Central memory CD4-positive, alpha-beta T cell (primary cell): ENCODE measurements around the gene F2RL1.
"Not testable (repeated sequence)": the region's sequence is repeated elsewhere in the genome, so short reads cannot be mapped to it uniquely, and the experiment has no call there.

Experiments
- DNase-seq: peaks from one replicate; pipeline ENCODE4 v3.0.0; 2022

Gene F2RL1

DNA sequence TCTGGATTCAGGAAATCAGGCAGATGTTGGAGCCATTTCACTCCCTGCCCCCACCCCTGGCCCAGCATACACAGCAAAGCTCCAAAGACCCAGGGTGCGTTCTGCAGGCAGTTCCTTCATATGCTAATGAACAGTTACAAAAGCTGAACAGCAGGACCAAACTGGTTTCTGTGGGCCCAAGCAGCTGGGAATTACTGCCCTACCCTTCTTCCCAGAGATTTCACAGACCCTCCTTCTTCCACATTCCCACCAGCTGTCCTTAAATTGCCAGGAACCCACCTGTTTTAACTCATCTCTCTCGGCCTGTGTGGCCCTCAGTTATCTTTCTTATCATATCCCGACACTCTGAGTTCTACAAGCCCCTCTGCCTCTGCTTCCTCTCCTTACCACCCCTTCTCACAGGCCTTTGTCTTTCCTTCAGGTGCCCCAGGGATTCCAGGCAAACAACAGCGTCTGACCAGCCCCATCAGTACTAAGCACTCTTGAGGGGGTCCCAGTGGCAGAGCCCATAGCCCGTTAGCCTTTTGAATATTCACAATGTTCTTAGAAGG lies 10.6 kb upstream of the F2RL1 start:
- no peak for DNase-seq

DNA sequence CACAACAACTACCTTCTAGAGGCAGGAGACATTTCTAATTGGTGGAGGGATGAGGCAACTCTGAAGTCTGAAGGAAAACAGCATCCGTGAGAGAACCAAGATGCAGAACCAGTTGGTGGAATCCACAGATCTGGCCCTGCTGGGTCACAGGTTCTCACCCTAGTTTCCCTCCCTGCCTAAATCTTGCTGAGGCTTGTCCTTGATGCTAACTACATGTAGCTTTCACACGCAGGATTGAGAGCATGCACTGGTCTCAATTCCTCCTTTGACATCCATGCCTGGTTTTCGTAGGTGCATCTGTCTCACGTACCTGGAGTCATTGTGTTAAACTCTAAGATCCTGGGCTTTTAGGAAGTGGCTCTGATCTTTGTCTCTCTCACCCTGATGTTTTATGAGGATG lies 9.7 kb upstream of the F2RL1 start:
- DNase-seq, result no peak

GRCh38 chr5:76810236-76810635 lies 8.6 kb upstream of the F2RL1 start:
- DNase-seq, result no peak

DNA sequence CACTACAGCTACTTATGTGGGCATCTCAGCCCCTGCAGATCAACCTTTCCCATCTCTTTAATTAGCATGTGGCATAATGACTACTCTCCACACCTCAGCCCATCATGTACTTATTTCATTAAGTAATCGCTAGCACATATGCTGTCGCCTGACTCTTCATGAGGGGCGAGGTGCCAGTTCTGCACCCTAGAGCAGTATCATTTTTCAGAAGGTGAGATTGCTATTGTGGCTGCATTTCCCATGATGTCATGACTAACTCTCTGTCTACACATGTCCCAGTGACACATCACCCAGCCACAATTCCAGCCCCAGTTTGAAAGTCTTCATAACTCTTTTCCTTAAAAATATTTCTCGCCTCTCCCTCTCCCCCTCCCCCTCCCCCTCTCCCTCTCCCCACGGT lies 7.6 kb upstream of the F2RL1 start:
- DNase-seq, result no peak

GRCh38 chr5:76812209-76812608 lies 6.6 kb upstream of the F2RL1 start:
- DNase-seq, result not testable (repeated sequence)

DNA sequence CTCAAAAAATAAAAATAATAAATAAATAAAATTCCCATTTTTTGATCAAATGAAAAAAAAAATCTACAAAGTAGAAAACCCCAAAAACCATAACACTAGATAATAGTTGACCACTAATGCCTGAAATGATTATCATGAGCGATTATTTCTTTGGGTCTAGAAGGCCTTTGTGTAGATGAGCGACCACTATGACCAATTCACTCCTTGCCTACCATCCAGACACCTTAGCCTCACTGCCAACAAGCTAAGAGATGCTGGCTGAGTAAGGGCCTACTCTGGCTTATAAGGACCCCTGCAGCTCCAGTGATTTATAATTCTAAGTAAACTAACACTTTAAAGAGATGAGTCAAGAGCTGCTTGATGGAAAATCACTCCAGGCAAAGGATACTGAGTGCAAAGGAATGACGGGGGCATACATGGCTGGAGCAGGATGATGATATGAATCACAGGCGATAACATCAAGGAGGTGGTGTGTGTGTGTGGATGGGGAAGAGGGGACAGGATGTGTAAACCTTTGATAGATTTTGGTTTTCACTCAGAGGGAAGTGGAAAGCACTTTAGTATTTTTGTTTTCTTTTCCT lies 4.8 kb upstream of the F2RL1 start:
- no peak for DNase-seq

- no peak for DNase-seq
These were observed 2.6 kb upstream of the F2RL1 start for GRCh38 chr5:76816110-76816831.

GRCh38 chr5:76819851-76820525 lies 1.2 kb downstream of the F2RL1 start:
- DNase-seq, result no peak

- no peak for DNase-seq
These were observed 1.7 kb downstream of the F2RL1 start for GRCh38 chr5:76820526-76820890.

- DNase-seq, result no peak
These were observed 2.3 kb downstream of the F2RL1 start for GRCh38 chr5:76821136-76821535.

GRCh38 chr5:76822105-76822731 lies 3.4 kb downstream of the F2RL1 start:
- not testable (repeated sequence) for DNase-seq

- DNase-seq, result not testable (repeated sequence)
These were observed 7.6 kb downstream of the F2RL1 start for GRCh38 chr5:76826416-76826815.

DNA sequence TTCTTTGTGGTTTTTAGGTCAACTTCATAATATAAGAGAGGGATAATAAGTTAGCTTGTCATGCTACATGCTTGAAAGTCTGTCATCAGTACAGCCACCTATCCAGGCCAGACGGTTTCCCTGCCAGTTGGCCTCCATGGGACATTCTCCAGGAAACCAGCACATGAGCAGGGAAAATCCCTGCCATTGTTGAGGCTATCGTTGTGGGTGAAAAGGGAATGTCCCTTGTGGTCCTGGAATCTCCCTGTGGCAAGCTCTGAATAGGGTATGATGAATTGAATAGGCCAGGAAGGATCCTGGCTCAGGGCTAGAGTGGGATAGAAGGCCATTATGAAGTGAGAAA lies 12.3 kb downstream of the F2RL1 start:
- no peak for DNase-seq

DNA sequence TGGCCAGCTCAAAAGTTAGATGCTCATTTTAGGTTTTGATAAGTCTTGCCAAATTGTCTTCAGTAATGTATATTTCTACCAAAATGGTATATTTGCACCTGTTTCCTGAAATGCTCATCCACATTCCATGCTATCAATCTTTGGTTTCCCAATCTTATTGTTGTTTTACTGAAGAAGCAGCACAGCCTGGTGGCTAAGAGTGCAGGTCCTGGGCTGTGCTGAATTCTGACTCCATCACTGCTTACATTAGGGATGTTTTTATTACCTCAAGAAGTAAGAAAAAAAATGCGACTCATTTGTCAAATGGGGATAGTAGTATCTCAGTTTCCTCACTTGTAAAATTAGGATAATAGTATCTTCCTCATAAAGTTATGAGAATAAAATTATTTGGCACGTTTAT lies 17.4 kb downstream of the F2RL1 start:
- no peak for DNase-seq

GRCh38 chr5:76836585-76836984 lies 17.8 kb downstream of the F2RL1 start:
- no peak for DNase-seq

DNA sequence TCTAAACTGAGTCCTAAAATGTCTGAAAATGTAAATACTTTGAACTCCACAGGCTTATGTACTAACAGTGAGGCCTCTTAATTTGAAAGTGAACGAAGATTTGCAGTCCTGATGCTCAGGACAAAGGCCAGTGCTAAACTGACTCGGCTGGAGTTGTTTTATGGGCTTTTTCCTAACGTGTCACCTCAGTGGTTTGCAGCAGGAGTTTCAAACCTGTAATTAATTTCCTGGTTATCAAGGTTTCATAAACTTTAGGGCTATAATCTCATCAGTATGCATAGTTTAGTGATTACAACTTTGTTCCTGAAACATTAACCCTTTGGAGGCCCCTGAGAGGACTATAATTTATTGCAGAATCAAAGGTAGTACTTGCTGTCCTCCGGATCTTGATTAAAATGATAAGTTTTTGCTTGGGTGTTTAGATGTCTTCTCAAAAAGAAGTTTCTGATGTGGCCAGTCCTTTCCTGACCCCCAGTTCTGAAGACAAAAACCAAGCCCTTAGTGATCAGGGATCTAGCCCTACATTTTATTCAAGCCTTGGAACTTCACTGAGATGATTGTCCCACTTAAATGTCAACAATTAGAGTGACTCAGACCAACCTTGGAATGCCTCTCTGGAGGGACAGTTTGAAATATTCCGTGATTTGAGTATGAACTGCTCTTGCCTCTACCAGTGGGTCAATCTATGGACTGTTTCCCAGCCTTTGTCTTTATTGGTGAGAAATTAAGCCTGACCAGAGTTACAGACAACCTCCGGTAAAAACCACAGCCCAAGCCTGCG lies 19.8 kb downstream of the F2RL1 start:
- no peak for DNase-seq

DNA sequence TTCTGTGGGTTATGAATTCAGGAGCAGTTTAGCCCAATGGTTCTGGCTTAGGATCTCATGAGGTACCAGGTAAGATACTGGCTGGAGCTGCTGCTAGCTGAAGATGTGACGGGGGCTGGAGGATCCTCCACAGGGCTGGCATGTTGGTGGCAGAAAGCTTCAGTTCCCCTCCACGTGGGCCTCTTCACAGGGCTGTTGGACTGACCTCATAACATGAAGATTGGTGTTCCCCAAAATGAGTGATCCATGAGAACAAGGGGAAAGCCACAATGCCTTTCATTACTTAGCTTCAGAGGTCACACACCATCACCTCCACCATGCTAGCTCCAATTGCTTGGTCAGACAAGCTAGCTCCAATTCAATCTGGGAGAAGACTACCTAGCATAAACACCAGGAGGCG lies 22.5 kb downstream of the F2RL1 start:
- DNase-seq, result no peak

DNA sequence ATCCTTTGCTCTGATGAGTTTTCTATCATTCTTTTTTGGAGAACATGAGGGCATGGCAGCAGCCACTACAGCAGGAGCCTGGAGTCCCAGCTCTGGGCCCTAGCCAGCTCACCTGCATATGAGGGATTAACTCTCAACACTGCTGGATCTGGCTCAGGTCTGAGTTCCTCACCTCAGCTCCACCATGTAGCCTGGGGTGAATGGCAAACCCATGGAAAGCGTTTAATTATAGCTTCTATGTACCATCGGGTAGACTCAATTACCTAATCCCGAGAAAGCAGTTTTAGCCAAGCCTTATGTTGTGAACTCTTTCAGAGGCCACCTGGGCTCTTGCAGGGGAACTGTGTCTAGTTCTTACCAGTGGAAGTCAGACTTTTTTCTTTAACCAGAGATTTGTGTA lies 27.1 kb downstream of the F2RL1 start:
- DNase-seq, result no peak

- peak; percentile 43 for DNase-seq
These were observed 30.8 kb downstream of the F2RL1 start, which contains the start of gene S100Z for GRCh38 chr5:76849419-76850291. Gene S100Z, plus strand, starts transcription at chr5:76850014. Its CDS starts 25,346 bp downstream, at chr5:76875360.

GRCh38 chr5:76850543-76851145 lies 31.8 kb downstream of the F2RL1 start:
- DNase-seq, result no peak

DNA sequence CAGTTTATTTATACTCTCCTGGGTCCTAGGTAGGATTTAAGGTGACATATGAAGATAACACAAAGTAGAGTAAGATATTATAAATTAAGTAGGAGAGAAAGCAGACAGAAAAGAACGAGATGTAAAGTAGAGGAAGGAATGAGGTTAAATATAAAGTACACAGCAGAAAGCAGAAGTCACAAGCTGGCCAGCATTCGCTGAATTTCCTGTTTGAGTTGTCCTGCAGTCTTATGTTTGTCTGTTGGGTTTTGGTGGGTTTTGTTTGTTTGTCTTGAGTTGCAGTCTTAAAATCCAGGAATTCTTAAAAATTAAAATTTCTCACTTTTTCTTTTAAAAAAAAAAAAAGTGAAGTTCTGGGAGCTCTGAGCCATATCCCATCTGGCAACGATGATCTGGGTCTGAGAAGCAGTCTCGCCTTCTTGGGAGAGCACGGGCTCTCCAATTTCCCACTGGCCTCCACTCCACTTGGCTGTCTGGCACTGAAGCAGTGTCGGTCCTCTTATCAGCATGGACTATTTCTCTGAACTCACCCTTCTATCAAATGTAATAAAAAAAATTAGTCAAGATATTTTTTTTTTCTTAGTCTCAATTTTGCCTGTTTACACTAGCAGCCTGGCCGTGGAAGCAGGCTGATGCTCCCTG lies 33.0 kb downstream of the F2RL1 start:
- DNase-seq, result no peak
